Neural progenitor cell (in vitro differentiated cells): ENCODE measurements around the gene MPPED2. TPM values are rescaled to one million over a fixed set of nuclear protein-coding genes. Genes with fewer than 3 reads are reported as not detected.

Source experiments
- DNase-seq: peaks from one replicate; pipeline ENCODE4 v3.0.0-alpha.2; 2016; ENCODE audit warnings: low spot score
- H2AFZ ChIP-seq: fragments of 200-600 bp; sonication (generic); replicated peaks from 2 replicates; pipeline ENCODE4 v1.6.1; 2016; ENCODE audit warnings: antibody characterized with exemption
- H3F3A ChIP-seq: fragments of 200-600 bp; sonication (generic); 2 replicates; pipeline ENCODE4 v1.6.1; 2016; ENCODE audit warnings: antibody characterized with exemption, low read depth
- H3K27ac ChIP-seq: fragments of 200-600 bp; sonication (generic); 2 replicates; pipeline ENCODE4 v1.5.1; 2016; ENCODE audit warnings: mild to moderate bottlenecking
- H3K27me3 ChIP-seq: fragments of 200-600 bp; sonication (generic); 2 replicates; pipeline ENCODE4 v1.6.1; 2016; ENCODE audit warnings: mild to moderate bottlenecking, moderate library complexity
- H3K36me3 ChIP-seq: fragments of 200-600 bp; sonication (generic); 2 replicates; pipeline ENCODE4 v1.5.1; 2016
- H3K4me1 ChIP-seq: fragments of 200-600 bp; sonication (generic); 2 replicates; pipeline ENCODE4 v1.6.1; 2016; ENCODE audit warnings: mixed run types
- H3K4me2 ChIP-seq: fragments of 200-600 bp; sonication (generic); 2 replicates; pipeline ENCODE4 v1.6.1; 2016
- H3K4me3 ChIP-seq: fragments of 200-600 bp; sonication (generic); 2 replicates; pipeline ENCODE4 v1.5.1; 2016
- H3K79me2 ChIP-seq: fragments of 200-600 bp; sonication (generic); 2 replicates; pipeline ENCODE4 v1.6.1; 2016; ENCODE audit warnings: low read depth
- H3K9ac ChIP-seq: fragments of 200-600 bp; sonication (generic); 2 replicates; pipeline ENCODE4 v1.6.1; 2016
- H3K9me3 ChIP-seq: fragments of 200-600 bp; sonication (generic); 2 replicates; pipeline ENCODE4 v1.5.1; 2016; ENCODE audit warnings: low read depth
- H4K20me1 ChIP-seq: fragments of 200-600 bp; sonication (generic); 2 replicates; pipeline ENCODE4 v1.6.1; 2016; ENCODE audit warnings: low read depth
- H3K27ac Mint-ChIP-seq: 3 replicates; pipeline ENCODE4 v1.8.0; 2021; ENCODE audit warnings: mixed read lengths
- H3K27me3 Mint-ChIP-seq: 2 replicates; pipeline ENCODE4 v1.8.0; 2022; ENCODE audit warnings: low read depth, mild to moderate bottlenecking, inconsistent platforms, moderate library complexity, mixed read lengths; ENCODE audit not compliant: insufficient read depth
- H3K36me3 Mint-ChIP-seq: 3 replicates; pipeline ENCODE4 v1.8.0; 2021; ENCODE audit warnings: mixed read lengths
- H3K4me1 Mint-ChIP-seq: 3 replicates; pipeline ENCODE4 v1.8.0; 2021; ENCODE audit warnings: mixed read lengths
- H3K4me3 Mint-ChIP-seq: 3 replicates; pipeline ENCODE4 v1.8.0; 2021; ENCODE audit warnings: mild to moderate bottlenecking, moderate library complexity, mixed read lengths
- H3K9me3 Mint-ChIP-seq: 3 replicates; pipeline ENCODE4 v1.8.0; 2020; ENCODE audit warnings: mixed read lengths
- CTCF ChIP-seq: fragments of 200-600 bp; sonication (generic); IDR thresholded peaks from 2 replicates; pipeline ENCODE4 v1.5.1; 2017; ENCODE audit warnings: antibody characterized with exemption, mild to moderate bottlenecking
- EZH2 ChIP-seq: fragments of 200-600 bp; sonication (generic); IDR thresholded peaks from 2 replicates; pipeline ENCODE4 v1.6.1; 2017; ENCODE audit warnings: antibody characterized with exemption, mild to moderate bottlenecking, moderate library complexity
- EZH2phosphoT487 ChIP-seq: fragments of 200-600 bp; sonication (generic); IDR thresholded peaks from 2 replicates; pipeline ENCODE4 v1.6.1; 2017; ENCODE audit warnings: antibody characterized with exemption
- total RNA-seq: library from RNA; depleted of rRNA; stranded (reverse); fragments of >200 nt; gene quantifications from 2 replicates; pipeline ENCODE4 v1.2.3, GENCODE V29; 2015; ENCODE audit warnings: low replicate concordance

Gene MPPED2
- total RNA-seq, 1 donor from 2014 or later = 3.4 TPM

- H3K4me2 ChIP-seq = peak overlapping the region; percentile 95
- H3F3A ChIP-seq = peaks cover 34% of the 10 kb centered on the region
- H3K79me2 ChIP-seq = no peaks in the 10 kb centered on the region
- H3K36me3 ChIP-seq = no peaks in the 10 kb centered on the region
- H3K9me3 ChIP-seq = no peaks in the 10 kb centered on the region
- H3K27ac ChIP-seq = no peak overlapping the region
- DNase-seq = peak; percentile 59
- peaks cover 18% of the 10 kb centered on the region for H4K20me1 ChIP-seq
- H3K9ac ChIP-seq = no peak overlapping the region
- peaks cover 71% of the 10 kb centered on the region for H3K27me3 ChIP-seq
- peak overlapping the region; percentile 83 for H3K4me3 ChIP-seq
- Mint-ChIP-seq H3K4me1 (peaks cover 34% of the 10 kb centered on the region), H3K4me3 (peak overlapping the region; percentile 84), H3K27ac (no peak overlapping the region), H3K36me3 (peaks cover 10% of the 10 kb centered on the region), H3K9me3 (no peaks in the 10 kb centered on the region), H3K27me3 (peaks cover 20% of the 10 kb centered on the region)
- no peak overlapping the region for H2AFZ ChIP-seq
- TF ChIP-seq EZH2phosphoT487 (peak; percentile 34), CTCF (no peak), EZH2 (peak; percentile 60)
- H3K4me1 ChIP-seq = peaks cover 29% of the 10 kb centered on the region
Observed at GRCh38 chr11:30583476-30584280, 2.5 kb downstream of the MPPED2 start.

- no peaks in the 10 kb centered on the region for H3K36me3 ChIP-seq
- no peak overlapping the region for H3K27ac ChIP-seq
- H3K4me1 Mint-ChIP-seq = peaks cover 34% of the 10 kb centered on the region
- H3K9me3 ChIP-seq = no peaks in the 10 kb centered on the region
- no peak overlapping the region for H2AFZ ChIP-seq
- no peaks in the 10 kb centered on the region for H3K79me2 ChIP-seq
- DNase-seq = no peak
- no peak overlapping the region for H3K4me3 ChIP-seq
- H3K4me2 ChIP-seq = no peak overlapping the region
- H3K36me3 Mint-ChIP-seq = peaks cover 14% of the 10 kb centered on the region
- H3K27me3 Mint-ChIP-seq = peaks cover 17% of the 10 kb centered on the region
- H3K27me3 ChIP-seq = peaks cover 62% of the 10 kb centered on the region
- H3K9ac ChIP-seq = no peak overlapping the region
- no peaks in the 10 kb centered on the region for H3K9me3 Mint-ChIP-seq
- H3K27ac Mint-ChIP-seq = no peak overlapping the region
- H3K4me1 ChIP-seq = peaks cover 34% of the 10 kb centered on the region
- H3K4me3 Mint-ChIP-seq = no peak overlapping the region
- peaks cover 18% of the 10 kb centered on the region for H4K20me1 ChIP-seq
- TF ChIP-seq EZH2 (no peak), CTCF (no peak), EZH2phosphoT487 (no peak)
- H3F3A ChIP-seq = peaks cover 34% of the 10 kb centered on the region
Observed at GRCh38 chr11:30582726-30583125, 3.4 kb downstream of the MPPED2 start.

- no peak overlapping the region for H3K9ac ChIP-seq
- H3K4me3 ChIP-seq = no peak overlapping the region
- H3K9me3 ChIP-seq = no peaks in the 10 kb centered on the region
- no peak overlapping the region for H2AFZ ChIP-seq
- Mint-ChIP-seq H3K27ac (no peak overlapping the region), H3K27me3 (peaks cover 15% of the 10 kb centered on the region), H3K9me3 (no peaks in the 10 kb centered on the region), H3K4me1 (peaks cover 26% of the 10 kb centered on the region), H3K36me3 (peaks cover 17% of the 10 kb centered on the region), H3K4me3 (no peak overlapping the region)
- H4K20me1 ChIP-seq = peaks cover 15% of the 10 kb centered on the region
- H3K27me3 ChIP-seq = peaks cover 51% of the 10 kb centered on the region
- H3K4me2 ChIP-seq = no peak overlapping the region
- DNase-seq = no peak
- H3K4me1 ChIP-seq = peaks cover 29% of the 10 kb centered on the region
- peaks cover 27% of the 10 kb centered on the region for H3F3A ChIP-seq
- TF ChIP-seq EZH2phosphoT487 = no peak
- H3K36me3 ChIP-seq = no peaks in the 10 kb centered on the region
- no peak overlapping the region for H3K27ac ChIP-seq
- H3K79me2 ChIP-seq = no peaks in the 10 kb centered on the region
Observed at GRCh38 chr11:30581675-30582074, 4.5 kb downstream of the MPPED2 start.

GRCh38 chr11:30580573-30580972 is 5.6 kb downstream of the MPPED2 start:
- H3K27me3 ChIP-seq = peaks cover 47% of the 10 kb centered on the region
- peaks cover 25% of the 10 kb centered on the region for H3F3A ChIP-seq
- peaks cover 29% of the 10 kb centered on the region for H3K4me1 ChIP-seq
- H3K36me3 Mint-ChIP-seq = peaks cover 17% of the 10 kb centered on the region
- no peaks in the 10 kb centered on the region for H3K36me3 ChIP-seq
- no peak overlapping the region for H2AFZ ChIP-seq
- no peak overlapping the region for H3K4me3 Mint-ChIP-seq
- no peaks in the 10 kb centered on the region for H3K9me3 ChIP-seq
- TF ChIP-seq EZH2phosphoT487 (no peak), CTCF (no peak), EZH2 (no peak)
- peaks cover 18% of the 10 kb centered on the region for H3K27me3 Mint-ChIP-seq
- peaks cover 25% of the 10 kb centered on the region for H3K4me1 Mint-ChIP-seq
- DNase-seq = no peak
- no peak overlapping the region for H3K9ac ChIP-seq
- H3K4me3 ChIP-seq = no peak overlapping the region
- no peak overlapping the region for H3K27ac Mint-ChIP-seq
- H4K20me1 ChIP-seq = peaks cover 15% of the 10 kb centered on the region
- no peak overlapping the region for H3K4me2 ChIP-seq
- H3K27ac ChIP-seq = no peak overlapping the region
- no peaks in the 10 kb centered on the region for H3K9me3 Mint-ChIP-seq
- H3K79me2 ChIP-seq = no peaks in the 10 kb centered on the region
